Upper lobe of right lung (tissue), 1 donor: Measurements from ENCODE around the gene PAFAH1B2. TPM values are rescaled to one million over a fixed set of nuclear protein-coding genes. Genes with fewer than 3 reads are reported as not detected.

ENCODE experiments used
- ATAC-seq: fragments of 200-7000 bp; cut with Tn5 transposase; one replicate; pipeline ENCODE4 v1.9.1; 2020; ENCODE audit warnings: mild to moderate bottlenecking, moderate library complexity
- DNase-seq: peaks from one replicate; pipeline ENCODE4 v3.0.0-alpha.2; 2020
- H3K27ac ChIP-seq: fragments of 200-600 bp; one replicate; pipeline ENCODE4 v1.8.0; 2022
- H3K27me3 ChIP-seq: fragments of 200-600 bp; one replicate; pipeline ENCODE4 v1.8.0; 2022; ENCODE audit warnings: mild to moderate bottlenecking
- H3K36me3 ChIP-seq: fragments of 200-600 bp; one replicate; pipeline ENCODE4 v1.8.0; 2022
- H3K4me1 ChIP-seq: fragments of 200-600 bp; one replicate; pipeline ENCODE4 v1.8.0; 2022
- H3K4me3 ChIP-seq: fragments of 200-600 bp; one replicate; pipeline ENCODE4 v1.8.0; 2022; ENCODE audit warnings: mild to moderate bottlenecking
- H3K9me3 ChIP-seq: fragments of 200-600 bp; one replicate; pipeline ENCODE4 v1.8.0; 2022
- CTCF ChIP-seq: fragments of 200-600 bp; IDR thresholded peaks from one replicate; pipeline ENCODE4 v1.8.0; 2022; ENCODE audit warnings: antibody characterized with exemption
- intact Hi-C: fragments of 100-400 bp; cut with DNase I; formaldehyde crosslinking; loops from one replicate; pipeline ENCODE4 v1.11.0; 2022
- total RNA-seq: library from RNA; stranded (reverse); fragmentation: NEBNext Ultra II Directional; extraction: Animal tissue kit (Norgen Biotek cat#: 25700); gene quantifications from one replicate; pipeline ENCODE4 v1.2.1, GENCODE V29; 2021
- donor health status: DM: no; HTN: yes; CAD: no; lungs with severe emphysema.

PAFAH1B2 gene
- total RNA-seq, 1 donor from 2014 or later, result 86.9 TPM

GRCh38 chr11:117210620-117211019 is 66.5 kb downstream of the PAFAH1B2 start:
- DNase-seq (no peak), ATAC-seq (no peak)
- H3K36me3 ChIP-seq, result peaks cover 31% of the 10 kb centered on the region
- no peaks in the 10 kb centered on the region for H3K4me1 ChIP-seq
- TF ChIP-seq CTCF, result no peak
- intact Hi-C loops, result no loop called here
- no peak overlapping the region for H3K4me3 ChIP-seq
- H3K27me3 ChIP-seq, result no peaks in the 10 kb centered on the region
- H3K9me3 ChIP-seq, result no peaks in the 10 kb centered on the region
- no peak overlapping the region for H3K27ac ChIP-seq

GRCh38 chr11:117212697-117213355 is 68.7 kb downstream of the PAFAH1B2 start:
- no peak for TF ChIP-seq CTCF
- DNase-seq (no peak), ATAC-seq (no peak)
- Histone ChIP-seq H3K27ac (no peak overlapping the region), H3K9me3 (no peaks in the 10 kb centered on the region), H3K4me3 (no peak overlapping the region), H3K4me1 (no peaks in the 10 kb centered on the region), H3K36me3 (peaks cover 44% of the 10 kb centered on the region), H3K27me3 (no peaks in the 10 kb centered on the region)
- intact Hi-C loops, result no loop called here

DNA sequence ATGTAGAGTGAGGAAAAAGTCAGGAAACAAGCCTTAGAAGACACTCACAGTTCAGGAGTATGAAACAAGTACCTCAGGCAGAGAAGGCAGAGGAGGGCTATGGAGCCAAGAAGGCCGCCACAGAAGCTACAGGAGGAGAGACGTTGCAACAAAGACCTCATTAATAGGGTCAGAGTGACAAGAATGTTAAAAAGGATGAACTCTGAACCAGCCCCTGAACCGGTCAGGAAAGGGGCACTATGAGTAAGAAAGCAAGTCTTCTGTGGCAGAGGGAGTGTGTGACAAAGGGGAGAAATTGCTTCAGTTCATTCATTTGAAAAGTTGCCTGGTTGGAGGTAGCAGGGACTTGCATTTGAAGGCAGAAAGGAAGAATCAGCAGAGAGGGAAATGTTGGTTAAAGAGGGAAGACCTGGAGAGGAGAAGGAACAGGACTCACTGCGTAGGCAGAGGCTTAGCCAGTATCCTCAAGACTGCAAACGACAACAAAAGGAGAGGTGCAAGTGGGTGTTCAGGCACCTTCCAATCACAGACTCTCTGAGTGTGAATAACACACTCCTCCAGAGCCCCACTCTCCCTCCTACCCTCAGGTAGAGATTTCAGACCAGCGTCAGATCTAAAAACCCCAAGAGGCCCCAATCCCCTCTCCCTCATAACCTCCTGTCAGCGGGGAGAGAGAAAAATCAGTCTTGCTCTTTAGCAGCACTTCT is 70.5 kb downstream of the PAFAH1B2 start:
- ATAC-seq, result no peak

DNA sequence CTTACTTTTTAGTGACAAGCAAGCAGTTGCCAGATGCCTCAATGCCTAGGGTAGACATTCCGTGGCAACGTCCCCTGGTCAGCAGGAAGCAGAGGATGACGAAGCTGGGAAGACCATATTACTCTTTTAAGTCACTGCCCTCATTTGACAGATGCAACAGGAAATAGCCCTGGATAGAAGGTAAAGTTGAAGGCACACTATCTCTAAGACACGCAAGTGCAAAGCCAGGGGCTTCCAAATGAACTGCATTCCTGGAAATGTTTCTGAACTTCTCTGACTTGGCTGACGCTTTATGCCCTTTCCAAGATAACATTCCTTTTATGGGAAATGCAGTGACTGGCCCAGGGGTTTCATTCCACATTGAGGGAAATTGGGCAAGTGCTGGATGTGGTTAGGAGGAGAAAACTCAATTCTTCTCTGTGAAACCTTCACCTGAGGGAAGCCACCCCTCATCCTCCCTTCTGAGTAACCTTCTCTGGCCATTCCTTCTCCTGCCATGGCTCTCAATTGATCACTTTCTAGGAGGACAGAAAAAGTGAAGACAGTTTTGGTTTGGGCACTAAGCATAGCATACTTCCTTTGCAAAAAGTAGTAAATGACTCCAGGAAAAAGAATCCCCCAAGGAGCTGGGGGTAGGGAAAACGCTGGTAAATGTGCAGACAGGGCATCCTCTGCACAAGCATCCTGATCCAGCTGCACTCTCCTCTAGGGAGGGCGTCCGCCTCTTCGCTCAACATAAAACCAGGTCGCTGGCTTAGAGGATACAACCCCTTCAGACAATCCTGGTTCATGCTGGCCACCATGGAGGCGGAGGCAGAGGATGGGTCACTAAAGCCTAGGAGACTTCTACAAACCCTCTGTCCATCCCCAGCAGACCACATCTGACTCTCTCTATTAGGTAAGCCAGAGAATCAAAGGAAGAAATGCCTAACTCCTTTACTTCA is 73.3 kb downstream of the PAFAH1B2 start:
- H3K4me3 ChIP-seq, result no peak overlapping the region
- peak overlapping the region; percentile 48 for H3K27ac ChIP-seq
- no peaks in the 10 kb centered on the region for H3K27me3 ChIP-seq
- H3K9me3 ChIP-seq, result no peaks in the 10 kb centered on the region
- peaks cover 82% of the 10 kb centered on the region for H3K36me3 ChIP-seq
- TF ChIP-seq CTCF, result no peak
- intact Hi-C loops, result no loop called here
- peaks cover 30% of the 10 kb centered on the region for H3K4me1 ChIP-seq
- DNase-seq, result peak; percentile 7
- no peak for ATAC-seq

More for the DNA sequence above, 70.5 kb downstream of the PAFAH1B2 start:
- no peak for DNase-seq
- Histone ChIP-seq H3K27me3 (no peaks in the 10 kb centered on the region), H3K27ac (no peak overlapping the region), H3K4me3 (no peak overlapping the region), H3K9me3 (no peaks in the 10 kb centered on the region), H3K4me1 (peaks cover 11% of the 10 kb centered on the region), H3K36me3 (peaks cover 60% of the 10 kb centered on the region)
- intact Hi-C loops, result no loop called here
- TF ChIP-seq CTCF, result no peak

- TF ChIP-seq CTCF, result no peak
- intact Hi-C loops, result no loop called here
- Histone ChIP-seq H3K4me1 (peaks cover 30% of the 10 kb centered on the region), H3K9me3 (no peaks in the 10 kb centered on the region), H3K27me3 (no peaks in the 10 kb centered on the region), H3K27ac (peak overlapping the region; percentile 48), H3K4me3 (no peak overlapping the region), H3K36me3 (peaks cover 83% of the 10 kb centered on the region)
- ATAC-seq (no peak), DNase-seq (peak; percentile 33)
These were observed 74.2 kb downstream of the PAFAH1B2 start for GRCh38 chr11:117218133-117218915.
